GM23338 (cell line): ENCODE data around the gene ANGPTL2. TPM values are rescaled to one million over a fixed set of nuclear protein-coding genes. Genes with fewer than 3 reads are reported as not detected.

Experiments
- ATAC-seq: fragments of 200-7000 bp; cut with Tn5 transposase; 3 replicates; pipeline ENCODE4 v1.9.1; 2020
- DNase-seq: peaks from one replicate; pipeline ENCODE4 v3.0.0-alpha.2; 2015; ENCODE audit warnings: low spot score
- H2AFZ ChIP-seq: fragments of 200-600 bp; sonication (generic); 2 replicates; pipeline ENCODE4 v1.8.0; 2016; ENCODE audit warnings: antibody characterized with exemption, mild to moderate bottlenecking, moderate library complexity
- H3F3A ChIP-seq: fragments of 200-600 bp; sonication (generic); replicated peaks from 2 replicates; pipeline ENCODE4 v1.8.0; 2017; ENCODE audit warnings: antibody characterized with exemption, mixed run types, low read depth
- H3K27ac ChIP-seq: fragments of 200-600 bp; sonication (generic); 2 replicates; pipeline ENCODE4 v1.6.1; 2016; ENCODE audit warnings: low read depth
- H3K27me3 ChIP-seq: fragments of 200-600 bp; sonication (generic); 2 replicates; pipeline ENCODE4 v1.8.0; 2016; ENCODE audit warnings: mild to moderate bottlenecking, mixed run types, moderate library complexity; ENCODE audit not compliant: insufficient read depth
- H3K36me3 ChIP-seq: fragments of 200-600 bp; sonication (generic); 2 replicates; pipeline ENCODE4 v1.8.0; 2016; ENCODE audit warnings: mild to moderate bottlenecking; ENCODE audit not compliant: insufficient read depth
- H3K4me1 ChIP-seq: fragments of 200-600 bp; sonication (generic); 2 replicates; pipeline ENCODE4 v1.8.0; 2016; ENCODE audit warnings: mild to moderate bottlenecking, moderate library complexity; ENCODE audit not compliant: insufficient read depth
- H3K4me2 ChIP-seq: fragments of 200-600 bp; sonication (generic); 2 replicates; pipeline ENCODE4 v1.7.1; 2017; ENCODE audit warnings: mixed run types
- H3K4me3 ChIP-seq: fragments of 200-600 bp; sonication (generic); 2 replicates; pipeline ENCODE4 v1.6.1; 2016; ENCODE audit warnings: mixed run types
- H3K79me2 ChIP-seq: fragments of 200-600 bp; sonication (generic); replicated peaks from 2 replicates; pipeline ENCODE4 v1.8.0; 2017; ENCODE audit warnings: mild to moderate bottlenecking; ENCODE audit not compliant: insufficient read depth
- H3K9me2 ChIP-seq: fragments of 200-600 bp; sonication (generic); 2 replicates; pipeline ENCODE4 v1.8.0; 2017; ENCODE audit not compliant: insufficient read depth
- H4K20me1 ChIP-seq: fragments of 200-600 bp; sonication (generic); replicated peaks from 2 replicates; pipeline ENCODE4 v1.8.0; 2017; ENCODE audit warnings: mild to moderate bottlenecking; ENCODE audit not compliant: insufficient read depth
- H3K27ac Mint-ChIP-seq: 2 replicates; pipeline ENCODE4 v1.8.0; 2020; ENCODE audit warnings: inconsistent platforms, mild to moderate bottlenecking, moderate library complexity, mixed read lengths
- H3K27me3 Mint-ChIP-seq: 3 replicates; pipeline ENCODE4 v1.8.0; 2022; ENCODE audit warnings: low read depth, mild to moderate bottlenecking, moderate library complexity, mixed read lengths, inconsistent platforms; ENCODE audit not compliant: insufficient read depth, poor library complexity
- H3K36me3 Mint-ChIP-seq: 3 replicates; pipeline ENCODE4 v1.8.0; 2021; ENCODE audit warnings: low read depth, mild to moderate bottlenecking, inconsistent platforms, moderate library complexity, mixed read lengths
- H3K4me1 Mint-ChIP-seq: 3 replicates; pipeline ENCODE4 v1.8.0; 2020; ENCODE audit warnings: mild to moderate bottlenecking, inconsistent platforms, mixed read lengths
- H3K4me3 Mint-ChIP-seq: 3 replicates; pipeline ENCODE4 v1.8.0; 2021; ENCODE audit warnings: moderate library complexity, mild to moderate bottlenecking, inconsistent platforms, mixed read lengths
- H3K9me3 Mint-ChIP-seq: 3 replicates; pipeline ENCODE4 v1.8.0; 2020; ENCODE audit warnings: moderate library complexity, mild to moderate bottlenecking, inconsistent platforms, mixed read lengths
- CREB1 ChIP-seq: fragments of 250-450 bp; sonication (Bioruptor Pico); IDR thresholded peaks from 2 replicates; pipeline ENCODE4 v1.5.0; 2020; ENCODE audit warnings: low read depth, mild to moderate bottlenecking, moderate library complexity
- ETS1 ChIP-seq: IDR thresholded peaks from 2 replicates; pipeline ENCODE4 v1.6.1; 2016; ENCODE audit warnings: antibody characterized with exemption
- EZH2 ChIP-seq: fragments of 200-600 bp; sonication (generic); IDR thresholded peaks from one replicate; pipeline ENCODE4 v1.8.0; 2017; ENCODE audit warnings: antibody characterized with exemption, mild to moderate bottlenecking, low read depth; ENCODE audit not compliant: unreplicated experiment
- EZH2phosphoT487 ChIP-seq: fragments of 200-600 bp; sonication (generic); IDR thresholded peaks from one replicate; pipeline ENCODE4 v1.8.1; 2018; ENCODE audit warnings: antibody characterized with exemption; ENCODE audit not compliant: unreplicated experiment
- JUNB ChIP-seq: IDR thresholded peaks from one replicate; pipeline ENCODE4 v1.6.1; 2016; ENCODE audit warnings: antibody characterized with exemption; ENCODE audit not compliant: unreplicated experiment
- NANOG ChIP-seq: IDR thresholded peaks from 2 replicates; pipeline ENCODE4 v1.6.1; 2016; ENCODE audit warnings: antibody characterized with exemption, borderline replicate concordance
- POLR2AphosphoS5 ChIP-seq: IDR thresholded peaks from 2 replicates; pipeline ENCODE4 v1.6.1; 2016; ENCODE audit warnings: antibody characterized with exemption, low read depth
- STAT1 ChIP-seq: IDR thresholded peaks from one replicate; pipeline ENCODE4 v1.6.1; 2016; ENCODE audit warnings: antibody characterized with exemption; ENCODE audit not compliant: unreplicated experiment
- ZNF114 ChIP-seq: fragments of 250-450 bp; sonication (Bioruptor Pico); IDR thresholded peaks from 2 replicates; pipeline ENCODE4 v1.5.0; 2020; ENCODE audit warnings: mild to moderate bottlenecking, moderate library complexity
- ZNF331 ChIP-seq: fragments of 250-450 bp; sonication (Bioruptor Pico); IDR thresholded peaks from 2 replicates; pipeline ENCODE4 v1.5.0; 2020; ENCODE audit warnings: low read depth, mild to moderate bottlenecking, moderate library complexity
- ZNF462 ChIP-seq: fragments of 250-450 bp; sonication (Bioruptor Pico); IDR thresholded peaks from 2 replicates; pipeline ENCODE4 v1.5.0; 2020; ENCODE audit warnings: mild to moderate bottlenecking, moderate library complexity
- polyA plus RNA-seq: library from polyadenylated mRNA; unstranded; fragments of >200 nt; fragmentation: Nextera tagmentation; extraction: Ambion mirVana; gene quantifications from 2 replicates; pipeline ENCODE4 v1.2.1, GENCODE V29; 2016
- total RNA-seq: library from RNA; depleted of rRNA; stranded (reverse); fragments of >200 nt; shearing (Covaris generic); gene quantifications from 2 replicates; pipeline ENCODE4 v1.2.3, GENCODE V29; 2014
- TF ChIP-seq, protein P1 (sequence below): IDR thresholded peaks from one replicate; pipeline ENCODE4 v1.6.1; 2018; ENCODE audit warnings: antibody characterized with exemption; ENCODE audit not compliant: unreplicated experiment
- TF ChIP-seq, protein P2 (sequence below), 2 experiments: fragments of 200-600 bp in 1 of 2; sonication (generic) in 1 of 2; conservative IDR thresholded peaks; 2 replicates each; pipeline versions ENCODE4 v1.5.1 to v1.6.1; 2016 to 2017; ENCODE audit warnings: antibody characterized with exemption in 2 of 2, low read depth in 2 of 2, mild to moderate bottlenecking in 2 of 2, moderate library complexity in 1 of 2

ANGPTL2 gene
- total and polyA plus RNA-seq, 2 experiments from 2014 or later = 2.9 to 5.2 TPM

DNA sequence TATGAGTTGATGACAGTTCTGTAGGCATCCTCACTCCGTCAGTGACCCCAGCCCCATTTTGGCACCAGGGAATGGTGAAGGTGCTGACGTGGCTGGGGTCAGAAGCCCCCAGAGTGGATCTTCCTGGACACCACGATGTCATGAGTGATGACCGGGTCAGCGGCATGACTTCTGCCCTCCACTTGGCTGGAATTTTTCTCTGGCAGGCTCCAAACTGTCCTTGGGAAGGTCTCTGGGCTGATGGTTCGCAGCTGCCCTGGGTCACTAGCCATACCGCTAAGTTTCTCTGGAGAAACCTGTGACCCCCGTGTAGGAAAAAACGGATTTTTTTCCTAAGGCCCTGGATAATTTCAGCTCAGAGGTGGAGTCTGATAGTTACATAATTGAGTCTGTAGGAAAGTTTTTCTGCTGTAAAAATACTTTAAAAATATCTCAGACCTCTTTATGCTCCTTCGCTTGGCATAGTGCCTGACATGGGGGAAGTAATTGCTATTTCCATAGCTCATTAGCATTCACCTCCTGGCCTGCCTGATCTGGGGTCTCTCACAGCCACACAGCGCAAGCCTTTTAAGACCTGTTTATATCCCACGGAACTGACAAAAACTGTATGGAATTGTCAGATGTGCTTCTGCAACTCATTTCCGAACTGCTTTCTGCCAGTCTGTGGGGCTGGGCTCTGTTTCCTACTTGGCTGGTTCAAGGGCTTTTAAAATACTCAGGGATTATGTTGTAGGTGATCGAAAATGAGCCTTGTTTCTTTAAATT lies 69.2 kb downstream of the ANGPTL2 start:
- no peaks in the 10 kb centered on the region for H3K9me3 Mint-ChIP-seq
- ATAC-seq = no peak
- DNase-seq = no peak
- Histone ChIP-seq H3K27me3 (no peaks in the 10 kb centered on the region), H3K4me3 (no peak overlapping the region), H3K27ac (no peak overlapping the region), H3K4me1 (no peaks in the 10 kb centered on the region), H3F3A (no peaks in the 10 kb centered on the region), H2AFZ (no peak overlapping the region), H3K4me2 (no peak overlapping the region), H3K9me2 (no peaks in the 10 kb centered on the region), H3K79me2 (no peaks in the 10 kb centered on the region), H3K36me3 (no peaks in the 10 kb centered on the region), H4K20me1 (0 out of 2 replicates have a peak, but pooled peaks cover 4% of the 10 kb centered on the region)
- H3K4me3 Mint-ChIP-seq = no peak overlapping the region
- H3K27ac Mint-ChIP-seq = no peak overlapping the region
- peaks cover 7% of the 10 kb centered on the region for H3K4me1 Mint-ChIP-seq
- H3K36me3 Mint-ChIP-seq = no peaks in the 10 kb centered on the region; the same call in 2 of the 3 replicates
- TF ChIP-seq CREB1 (no peak), NANOG (no peak), STAT1 (no peak), EZH2phosphoT487 (no peak), ZNF331 (CRISPR knock-in tag) (no peak), ETS1 (no peak), JUNB (no peak), ZNF114 (CRISPR knock-in tag) (no peak), POLR2AphosphoS5 (no peak), EZH2 (no peak), ZNF462 (CRISPR knock-in tag) (no peak)
- TF ChIP-seq, protein P1, sequence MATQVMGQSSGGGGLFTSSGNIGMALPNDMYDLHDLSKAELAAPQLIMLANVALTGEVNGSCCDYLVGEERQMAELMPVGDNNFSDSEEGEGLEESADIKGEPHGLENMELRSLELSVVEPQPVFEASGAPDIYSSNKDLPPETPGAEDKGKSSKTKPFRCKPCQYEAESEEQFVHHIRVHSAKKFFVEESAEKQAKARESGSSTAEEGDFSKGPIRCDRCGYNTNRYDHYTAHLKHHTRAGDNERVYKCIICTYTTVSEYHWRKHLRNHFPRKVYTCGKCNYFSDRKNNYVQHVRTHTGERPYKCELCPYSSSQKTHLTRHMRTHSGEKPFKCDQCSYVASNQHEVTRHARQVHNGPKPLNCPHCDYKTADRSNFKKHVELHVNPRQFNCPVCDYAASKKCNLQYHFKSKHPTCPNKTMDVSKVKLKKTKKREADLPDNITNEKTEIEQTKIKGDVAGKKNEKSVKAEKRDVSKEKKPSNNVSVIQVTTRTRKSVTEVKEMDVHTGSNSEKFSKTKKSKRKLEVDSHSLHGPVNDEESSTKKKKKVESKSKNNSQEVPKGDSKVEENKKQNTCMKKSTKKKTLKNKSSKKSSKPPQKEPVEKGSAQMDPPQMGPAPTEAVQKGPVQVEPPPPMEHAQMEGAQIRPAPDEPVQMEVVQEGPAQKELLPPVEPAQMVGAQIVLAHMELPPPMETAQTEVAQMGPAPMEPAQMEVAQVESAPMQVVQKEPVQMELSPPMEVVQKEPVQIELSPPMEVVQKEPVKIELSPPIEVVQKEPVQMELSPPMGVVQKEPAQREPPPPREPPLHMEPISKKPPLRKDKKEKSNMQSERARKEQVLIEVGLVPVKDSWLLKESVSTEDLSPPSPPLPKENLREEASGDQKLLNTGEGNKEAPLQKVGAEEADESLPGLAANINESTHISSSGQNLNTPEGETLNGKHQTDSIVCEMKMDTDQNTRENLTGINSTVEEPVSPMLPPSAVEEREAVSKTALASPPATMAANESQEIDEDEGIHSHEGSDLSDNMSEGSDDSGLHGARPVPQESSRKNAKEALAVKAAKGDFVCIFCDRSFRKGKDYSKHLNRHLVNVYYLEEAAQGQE = no peak
- TF ChIP-seq, protein P2, sequence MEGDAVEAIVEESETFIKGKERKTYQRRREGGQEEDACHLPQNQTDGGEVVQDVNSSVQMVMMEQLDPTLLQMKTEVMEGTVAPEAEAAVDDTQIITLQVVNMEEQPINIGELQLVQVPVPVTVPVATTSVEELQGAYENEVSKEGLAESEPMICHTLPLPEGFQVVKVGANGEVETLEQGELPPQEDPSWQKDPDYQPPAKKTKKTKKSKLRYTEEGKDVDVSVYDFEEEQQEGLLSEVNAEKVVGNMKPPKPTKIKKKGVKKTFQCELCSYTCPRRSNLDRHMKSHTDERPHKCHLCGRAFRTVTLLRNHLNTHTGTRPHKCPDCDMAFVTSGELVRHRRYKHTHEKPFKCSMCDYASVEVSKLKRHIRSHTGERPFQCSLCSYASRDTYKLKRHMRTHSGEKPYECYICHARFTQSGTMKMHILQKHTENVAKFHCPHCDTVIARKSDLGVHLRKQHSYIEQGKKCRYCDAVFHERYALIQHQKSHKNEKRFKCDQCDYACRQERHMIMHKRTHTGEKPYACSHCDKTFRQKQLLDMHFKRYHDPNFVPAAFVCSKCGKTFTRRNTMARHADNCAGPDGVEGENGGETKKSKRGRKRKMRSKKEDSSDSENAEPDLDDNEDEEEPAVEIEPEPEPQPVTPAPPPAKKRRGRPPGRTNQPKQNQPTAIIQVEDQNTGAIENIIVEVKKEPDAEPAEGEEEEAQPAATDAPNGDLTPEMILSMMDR (conservative IDR thresholded peaks at IDR 0.05; ENCODE audit: low read depth in 2 of 2) = no peak
- H3K27me3 Mint-ChIP-seq = peaks cover 6% of the 10 kb centered on the region
